SK-N-SH treated with all-trans-retinoic acid at 6 μM for 48 hours (cell line): ENCODE measurements around the gene OAS2.

Source experiments
- ATAC-seq: fragments of 200-7000 bp; cut with Tn5 transposase; 3 replicates; pipeline ENCODE4 v1.9.1; 2020; ENCODE audit warnings: mild to moderate bottlenecking, moderate library complexity
- ARNTL ChIP-seq: fragments of 450-650 bp; formaldehyde crosslinking; IDR thresholded peaks from 2 replicates; pipeline ENCODE4 v1.5.0; 2020; ENCODE audit warnings: low read depth, mild to moderate bottlenecking, moderate library complexity, borderline replicate concordance
- CREB5 ChIP-seq: fragments of 250-450 bp; sonication (Bioruptor Pico); IDR thresholded peaks from 2 replicates; pipeline ENCODE4 v1.5.1; 2020; ENCODE audit warnings: low read depth, mild to moderate bottlenecking, moderate library complexity
- GLIS3 ChIP-seq: fragments of 250-450 bp; sonication (Bioruptor Pico); IDR thresholded peaks from 2 replicates; pipeline ENCODE4 v1.5.0; 2020; ENCODE audit warnings: mild to moderate bottlenecking, moderate library complexity
- ISL1 ChIP-seq: fragments of 250-450 bp; sonication (Bioruptor Pico); IDR thresholded peaks from 2 replicates; pipeline ENCODE4 v2.1.2; 2022; ENCODE audit warnings: mild to moderate bottlenecking, moderate library complexity
- OSR1 ChIP-seq: fragments of 250-450 bp; sonication (Bioruptor Pico); IDR thresholded peaks from 2 replicates; pipeline ENCODE4 v1.8.0; 2022; ENCODE audit warnings: moderate library complexity, mild to moderate bottlenecking, inconsistent platforms
- POU6F1 ChIP-seq: fragments of 250-450 bp; sonication (Bioruptor Pico); IDR thresholded peaks from 2 replicates; pipeline ENCODE4 v1.8.0; 2021; ENCODE audit warnings: low read depth, mild to moderate bottlenecking, moderate library complexity, borderline replicate concordance
- PPARA ChIP-seq: fragments of 250-450 bp; sonication (Bioruptor Pico); IDR thresholded peaks from 2 replicates; pipeline ENCODE4 v1.5.0; 2020; ENCODE audit warnings: mild to moderate bottlenecking, borderline replicate concordance
- RARB ChIP-seq: fragments of 250-450 bp; sonication (Bioruptor Pico); IDR thresholded peaks from 2 replicates; pipeline ENCODE4 v1.8.0; 2021; ENCODE audit warnings: mild to moderate bottlenecking, moderate library complexity
- SNAI2 ChIP-seq: fragments of 250-450 bp; sonication (Bioruptor Pico); IDR thresholded peaks from 2 replicates; pipeline ENCODE4 v1.5.0; 2020; ENCODE audit warnings: mild to moderate bottlenecking, moderate library complexity
- TCF4 ChIP-seq: fragments of 250-450 bp; sonication (Bioruptor Pico); IDR thresholded peaks from 2 replicates; pipeline ENCODE4 v1.8.0; 2021; ENCODE audit warnings: mild to moderate bottlenecking, moderate library complexity, borderline replicate concordance
- TOX ChIP-seq: fragments of 250-450 bp; sonication (Bioruptor Pico); IDR thresholded peaks from 2 replicates; pipeline ENCODE4 v1.8.0; 2021; ENCODE audit warnings: mild to moderate bottlenecking, moderate library complexity, borderline replicate concordance
- TSHZ2 ChIP-seq: fragments of 250-450 bp; sonication (Bioruptor Pico); IDR thresholded peaks from 2 replicates; pipeline ENCODE4 v1.5.0; 2020; ENCODE audit warnings: mild to moderate bottlenecking, moderate library complexity
- ZFP3 ChIP-seq: fragments of 250-450 bp; sonication (Bioruptor Pico); IDR thresholded peaks from 2 replicates; pipeline ENCODE4 v1.5.0; 2020; ENCODE audit warnings: mild to moderate bottlenecking, moderate library complexity
- ZFP30 ChIP-seq: fragments of 450-650 bp; formaldehyde crosslinking; IDR thresholded peaks from 2 replicates; pipeline ENCODE4 v1.5.0; 2022; ENCODE audit warnings: mild to moderate bottlenecking, moderate library complexity
- ZNF565 ChIP-seq: fragments of 450-650 bp; formaldehyde crosslinking; conservative IDR thresholded peaks from 2 replicates; pipeline ENCODE4 v1.5.0; 2020; ENCODE audit warnings: low read depth, mild to moderate bottlenecking, moderate library complexity
- ZNF8 ChIP-seq: fragments of 450-650 bp; formaldehyde crosslinking; IDR thresholded peaks from 2 replicates; pipeline ENCODE4 v1.5.0; 2020; ENCODE audit warnings: mild to moderate bottlenecking, moderate library complexity
- TF ChIP-seq, protein P1 (sequence below): fragments of 250-450 bp; sonication (Bioruptor Pico); IDR thresholded peaks from 2 replicates; pipeline ENCODE4 v1.5.1; 2021; ENCODE audit warnings: mild to moderate bottlenecking, moderate library complexity

OAS2 gene

DNA sequence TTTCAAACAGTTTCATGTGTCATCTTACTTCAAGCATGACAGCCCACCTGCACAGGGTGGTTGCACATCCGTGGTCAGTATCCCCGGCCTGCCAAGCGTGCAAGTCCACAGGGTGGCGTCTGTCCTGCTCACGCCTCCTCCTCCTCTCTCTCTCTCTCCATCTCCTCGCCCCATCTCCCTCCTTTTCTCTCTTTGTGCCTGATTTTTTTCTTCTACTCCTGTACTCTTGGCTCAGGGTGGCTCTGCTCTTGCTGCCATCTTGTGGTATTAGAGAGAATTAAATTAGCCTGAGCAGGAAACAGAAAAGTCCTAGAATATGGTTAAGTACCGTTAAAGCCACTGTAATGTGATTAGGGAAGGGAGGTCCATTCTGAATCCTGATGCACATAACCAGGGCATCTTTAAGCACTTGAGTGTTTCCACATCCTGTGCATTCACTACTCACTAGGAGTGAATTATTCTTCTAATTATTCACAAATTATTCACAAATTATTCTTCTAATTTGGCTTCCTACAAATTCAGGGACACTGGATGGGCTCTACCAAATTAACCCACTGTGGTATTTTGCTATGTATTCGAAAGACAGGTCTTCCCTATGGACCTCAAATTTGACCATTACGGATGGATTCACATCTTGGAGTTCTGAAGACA is 52.7 kb downstream of the OAS2 start:
- peak; percentile 96 for ATAC-seq
- TF ChIP-seq TSHZ2 (CRISPR knock-in tag), result no peak
- TF ChIP-seq GLIS3 (CRISPR knock-in tag), result no peak
- no peak for TF ChIP-seq OSR1 (CRISPR knock-in tag)
- TF ChIP-seq, all 23 proteins: peak for 0

- ATAC-seq, result no peak
- TF ChIP-seq, protein P1, sequence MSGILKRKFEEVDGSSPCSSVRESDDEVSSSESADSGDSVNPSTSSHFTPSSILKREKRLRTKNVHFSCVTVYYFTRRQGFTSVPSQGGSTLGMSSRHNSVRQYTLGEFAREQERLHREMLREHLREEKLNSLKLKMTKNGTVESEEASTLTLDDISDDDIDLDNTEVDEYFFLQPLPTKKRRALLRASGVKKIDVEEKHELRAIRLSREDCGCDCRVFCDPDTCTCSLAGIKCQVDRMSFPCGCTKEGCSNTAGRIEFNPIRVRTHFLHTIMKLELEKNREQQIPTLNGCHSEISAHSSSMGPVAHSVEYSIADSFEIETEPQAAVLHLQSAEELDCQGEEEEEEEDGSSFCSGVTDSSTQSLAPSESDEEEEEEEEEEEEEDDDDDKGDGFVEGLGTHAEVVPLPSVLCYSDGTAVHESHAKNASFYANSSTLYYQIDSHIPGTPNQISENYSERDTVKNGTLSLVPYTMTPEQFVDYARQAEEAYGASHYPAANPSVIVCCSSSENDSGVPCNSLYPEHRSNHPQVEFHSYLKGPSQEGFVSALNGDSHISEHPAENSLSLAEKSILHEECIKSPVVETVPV (CRISPR knock-in tag), result no peak
- TF ChIP-seq ZFP30 (CRISPR knock-in tag), result no peak
- no peak for TF ChIP-seq CREB5 (CRISPR knock-in tag)
- TF ChIP-seq GLIS3 (CRISPR knock-in tag), result no peak
- TF ChIP-seq TOX (CRISPR knock-in tag), result no peak
- TF ChIP-seq POU6F1 (CRISPR knock-in tag), result no peak
- no peak for TF ChIP-seq ISL1 (CRISPR knock-in tag)
- TF ChIP-seq ARNTL (CRISPR knock-in tag), result no peak
- TF ChIP-seq SNAI2 (CRISPR knock-in tag), result no peak
- TF ChIP-seq TSHZ2 (CRISPR knock-in tag), result no peak
- no peak for TF ChIP-seq PPARA (CRISPR knock-in tag)
- TF ChIP-seq RARB (CRISPR knock-in tag), result no peak
- no peak for TF ChIP-seq TCF4 (CRISPR knock-in tag)
- TF ChIP-seq ZNF8, result no peak
- TF ChIP-seq ZFP3 (CRISPR knock-in tag), result no peak
Measured at GRCh38 chr12:113039911-113040445, 61.7 kb downstream of the OAS2 start.

DNA sequence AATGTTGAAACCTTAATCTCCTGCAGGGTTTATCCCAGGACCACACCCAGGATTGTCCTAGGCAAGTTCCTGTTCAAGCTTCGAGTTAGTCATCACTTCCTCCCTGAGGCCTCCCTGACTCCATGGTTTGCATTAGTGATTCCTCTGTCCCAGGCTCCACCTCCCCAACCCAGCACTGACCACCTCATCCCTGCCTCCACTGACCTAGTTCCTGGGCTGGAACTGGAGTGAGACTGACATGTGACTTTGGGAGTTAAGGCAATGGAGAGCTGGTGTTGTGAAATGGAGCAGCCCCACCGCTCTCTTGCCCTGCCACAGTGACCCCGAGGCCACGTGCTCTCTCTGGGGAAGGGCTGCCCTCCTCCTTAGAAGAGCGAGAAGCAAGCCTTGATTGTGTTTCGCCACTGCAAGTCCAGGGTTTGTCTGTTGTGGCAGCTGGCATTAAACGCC is 62.4 kb downstream of the OAS2 start:
- ATAC-seq, result peak; percentile 53; the same call in 2 of the 3 replicates
- TF ChIP-seq ZFP3 (CRISPR knock-in tag) (no peak), TOX (CRISPR knock-in tag) (no peak), SNAI2 (CRISPR knock-in tag) (no peak), ZNF565 (CRISPR knock-in tag) (no peak)
